Activated CD8-positive, alpha-beta memory T cell treated with anti-CD3 and anti-CD28 coated beads for 36 hours (primary cell): ENCODE data around the gene ABCG1. TPM values are rescaled to one million over a fixed set of nuclear protein-coding genes. Genes with fewer than 3 reads are reported as not detected.

Experiments used
- CTCF ChIA-PET: fragments of 350-600 bp; sonication (Branson Sonifier 250); formaldehyde crosslinking; loops from one replicate; lab custom pipeline; 2021; ENCODE audit warnings: antibody characterized with exemption; lab: Charles Lee
- POLR2A ChIA-PET: fragments of 350-600 bp; sonication (Branson Sonifier 250); formaldehyde crosslinking; loops from one replicate; lab custom pipeline; 2021; ENCODE audit warnings: antibody characterized with exemption; lab: Charles Lee
- total RNA-seq, 2 experiments: library from RNA; stranded (reverse); gene quantifications; one replicate each; pipeline ENCODE4 v1.2.3, GENCODE V29; 2021

ABCG1 gene
- total RNA-seq, 2 experiments from 2014 or later, result 4.4 to 5.4 TPM

DNA sequence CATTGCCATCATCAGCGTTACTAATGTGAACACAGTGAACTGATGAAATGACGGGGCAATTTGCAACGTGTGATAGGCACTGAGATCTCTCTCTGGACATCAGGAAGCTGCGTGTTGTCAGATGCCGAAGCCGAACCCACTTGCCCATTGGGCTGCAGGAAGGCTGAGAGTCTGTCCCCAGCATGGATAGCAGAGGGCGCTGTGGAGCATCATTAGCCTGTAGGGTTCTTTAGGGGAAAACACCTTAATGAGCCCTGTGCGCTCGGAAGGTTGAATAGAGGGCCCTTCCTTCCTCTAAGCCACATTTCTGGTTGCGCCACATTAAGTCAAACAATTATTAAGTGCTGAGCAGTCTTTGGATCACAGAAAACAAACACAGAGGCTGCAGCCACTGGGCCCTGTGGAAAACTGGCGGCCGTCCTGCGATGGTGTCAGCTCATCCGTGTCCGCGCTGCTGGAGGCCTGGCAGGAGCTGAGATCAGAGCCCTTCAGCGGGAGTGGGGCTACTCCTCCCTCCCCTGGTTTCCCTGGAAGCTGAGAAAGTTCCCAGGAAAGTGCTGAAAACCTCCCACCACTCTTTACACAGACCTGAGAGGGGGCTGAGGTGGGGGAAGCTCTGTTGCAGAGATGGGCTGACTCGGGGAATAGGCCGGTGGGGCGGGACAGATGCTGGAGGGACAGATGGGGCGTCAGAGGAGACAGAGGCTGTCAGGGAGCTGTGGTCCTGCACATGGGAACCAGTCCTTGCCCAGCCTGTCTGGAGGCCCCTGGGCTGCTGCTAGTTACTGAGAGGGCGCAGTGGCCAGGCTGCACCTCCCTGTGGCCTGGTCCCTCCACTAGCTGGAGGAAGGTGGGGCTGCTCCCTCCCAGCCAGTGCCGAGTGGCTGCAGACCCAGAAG, 119.1 kb downstream of the ABCG1 start:
- POLR2A ChIA-PET, result interaction anchor here (0.8 to 1.4 kb wide), 2 partner anchors 37 to 119 kb away, joined by 3 read pairs; no protein-coding TSS in a partner anchor
- CTCF ChIA-PET, result interaction anchor here (0.7 to 3.5 kb wide), 11 partner anchors 11 to 192 kb away, joined by 3 to 14 read pairs (median 3); no protein-coding TSS in a partner anchor

- CTCF ChIA-PET, result interaction anchor here (0.6 to 3.5 kb wide), 10 partner anchors 22 to 223 kb away, joined by 3 to 14 read pairs (median 4); no protein-coding TSS in a partner anchor
- POLR2A ChIA-PET, result interaction anchor here (0.8 to 1.4 kb wide), 2 partner anchors 36 to 118 kb away, joined by 3 read pairs; no protein-coding TSS in a partner anchor
Observed at GRCh38 chr21:42338729-42339715, 120.1 kb downstream of the ABCG1 start.

DNA sequence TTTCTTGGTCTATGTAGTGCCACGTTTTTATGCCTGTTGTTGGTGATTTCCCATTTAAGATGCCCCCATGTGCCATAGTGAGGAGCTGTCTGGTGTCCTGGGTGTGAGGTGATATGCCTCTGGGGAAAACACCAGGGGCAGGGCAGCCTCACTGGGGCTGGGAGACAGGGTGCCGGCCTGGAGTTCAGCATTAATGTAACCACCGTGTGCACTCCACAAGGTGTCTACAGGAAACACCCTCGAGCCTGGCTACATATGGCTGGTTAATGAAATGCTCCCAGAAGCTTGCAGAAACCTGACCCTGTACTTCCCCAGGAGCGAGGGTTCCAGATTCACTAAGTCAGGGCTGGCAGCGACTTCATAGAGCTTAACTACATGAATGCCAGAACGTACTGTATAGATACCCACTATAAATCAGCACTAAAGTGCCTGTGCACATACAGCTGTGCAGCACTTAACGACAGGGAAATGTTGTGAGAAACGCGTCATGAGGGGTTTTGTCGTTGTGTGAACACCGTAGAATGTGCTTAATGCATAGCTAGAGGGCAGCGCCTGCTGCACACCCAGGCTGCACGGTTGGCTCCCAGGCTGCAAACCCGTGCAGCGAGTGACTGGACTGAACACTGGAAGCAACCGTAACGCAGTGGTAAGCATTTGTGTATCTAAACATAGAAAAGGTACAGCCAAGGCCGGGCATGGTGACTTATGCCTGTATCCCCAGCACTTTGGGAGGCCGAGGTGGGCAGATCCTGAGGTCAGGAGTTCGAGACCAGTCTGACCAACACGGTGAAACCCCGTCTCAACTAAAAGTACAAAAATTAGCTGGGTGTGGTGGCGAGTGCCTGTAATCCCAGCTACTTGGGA, 121.5 kb downstream of the ABCG1 start:
- CTCF ChIA-PET, result interaction anchor here (3.5 kb wide), 1 partner anchor 109 kb away, joined by 14 read pairs; no protein-coding TSS in a partner anchor
- POLR2A ChIA-PET, result no interaction called here

DNA sequence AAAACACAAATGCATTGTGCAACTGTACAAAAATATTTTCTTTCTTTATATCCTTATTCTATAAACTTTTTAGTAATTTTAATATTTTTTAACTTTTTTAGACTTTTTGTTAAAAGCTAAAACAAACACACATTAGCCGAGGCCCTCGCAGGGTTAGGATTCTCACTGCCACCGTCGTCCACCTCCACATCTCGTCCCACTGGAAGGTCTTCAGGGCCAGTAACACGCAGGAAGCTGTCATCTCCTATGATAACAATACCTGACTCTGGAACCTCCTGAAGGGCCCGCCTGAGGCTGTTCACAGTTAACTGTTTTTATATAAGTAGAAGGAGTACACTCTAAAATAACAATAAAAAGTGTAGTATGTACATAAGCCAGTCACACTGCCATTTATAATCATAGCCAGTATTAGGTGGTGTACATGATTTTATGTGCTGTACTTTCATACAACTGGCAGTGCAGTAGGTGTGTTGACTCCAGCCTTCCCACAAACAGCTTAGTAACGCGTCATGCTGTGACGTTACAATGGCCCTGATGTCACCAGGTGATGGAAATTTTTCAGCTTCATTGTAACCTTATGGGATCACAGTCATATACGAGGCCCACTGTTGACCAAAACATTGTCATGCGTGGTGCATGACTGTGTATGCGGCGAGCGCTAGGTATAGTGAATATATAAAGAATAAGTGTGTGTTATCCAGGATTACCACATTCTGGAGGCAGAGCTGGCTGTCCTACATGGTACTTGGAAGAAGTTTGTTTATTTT, 123.0 kb downstream of the ABCG1 start:
- ChIA-PET CTCF (interaction anchor here (0.6 to 1.0 kb wide), 3 partner anchors 32 to 137 kb away, joined by 3 read pairs; no protein-coding TSS in a partner anchor), POLR2A (no interaction called here)

DNA sequence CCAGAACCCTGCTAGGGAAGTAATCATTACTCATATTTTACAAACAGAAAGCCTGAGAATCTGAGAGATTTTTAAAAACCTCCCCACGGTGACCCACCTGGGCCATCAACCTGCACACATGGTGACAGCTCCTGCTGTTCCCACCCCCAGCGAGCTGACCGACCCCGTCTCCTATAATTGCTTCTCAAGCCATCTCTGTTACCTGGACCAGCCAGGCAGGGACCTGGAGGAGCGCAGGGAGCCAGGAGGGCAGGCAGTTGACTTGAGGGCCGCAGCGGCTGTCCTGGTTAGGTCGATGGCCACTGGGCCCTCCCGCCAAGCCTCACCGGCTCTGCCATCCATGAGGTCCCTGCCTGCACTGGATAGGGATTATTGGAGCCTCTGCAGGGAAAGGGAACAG, 124.2 kb downstream of the ABCG1 start:
- POLR2A ChIA-PET, result no interaction called here
- CTCF ChIA-PET, result no interaction called here

GRCh38 chr21:42343556-42343955, 124.6 kb downstream of the ABCG1 start:
- POLR2A ChIA-PET, result no interaction called here
- CTCF ChIA-PET, result no interaction called here

- POLR2A ChIA-PET, result no interaction called here
- CTCF ChIA-PET, result interaction anchor here (1.1 kb wide), 1 partner anchor 180 kb away, joined by 3 read pairs; no protein-coding TSS in a partner anchor
Observed at GRCh38 chr21:42343963-42344510, 125.1 kb downstream of the ABCG1 start.

DNA sequence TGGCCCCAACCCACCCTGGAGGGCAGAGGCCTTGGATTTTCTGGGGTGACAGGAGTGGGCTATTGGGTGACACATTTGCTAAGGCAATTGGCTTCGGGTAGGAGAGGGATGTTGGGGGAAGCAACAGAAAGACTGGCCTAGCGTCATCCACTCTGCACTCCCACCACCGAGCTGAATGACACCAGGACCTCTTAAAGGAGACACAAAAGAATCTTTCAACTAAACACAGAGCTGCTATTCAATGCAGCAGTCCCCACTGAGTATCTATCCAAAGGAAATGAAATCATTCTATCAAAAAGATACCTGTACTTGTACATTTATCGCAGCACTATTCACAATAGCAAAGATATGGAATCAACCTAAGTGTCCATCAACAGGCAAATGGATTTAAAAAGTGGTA, 125.7 kb downstream of the ABCG1 start:
- POLR2A ChIA-PET, result no interaction called here
- CTCF ChIA-PET, result interaction anchor here (1.1 kb wide), 1 partner anchor 180 kb away, joined by 3 read pairs; no protein-coding TSS in a partner anchor

GRCh38 chr21:42346441-42346840, 127.5 kb downstream of the ABCG1 start:
- ChIA-PET POLR2A (no interaction called here), CTCF (no interaction called here)

Other genes with a start within 250 kb of the ABCG1 start
- 10 to 100 TPM; 34.1 to 37.8 TPM for gene ZBTB21, start 208.8 kb upstream of the ABCG1 start, total RNA-seq
- not detected for gene UMODL1, start 147.8 kb upstream of the ABCG1 start, total RNA-seq
- gene TFF3, start 96.3 kb downstream of the ABCG1 start, total RNA-seq, result not detected
- gene TFF2, start 131.9 kb downstream of the ABCG1 start, total RNA-seq, result not detected
- gene TFF1, start 147.4 kb downstream of the ABCG1 start, total RNA-seq, result not detected
- 10 to 100 TPM; 31.2 to 33.8 TPM for gene TMPRSS3, start 176.9 kb downstream of the ABCG1 start, total RNA-seq
- 10 to 100 TPM; 27.4 to 28.2 TPM for gene UBASH3A, start 184.8 kb downstream of the ABCG1 start, total RNA-seq